IPS-15b (cell line): ENCODE measurements around the gene NDUFA13.

ENCODE experiments used
- H3K27me3 ChIP-seq: one replicate; pipeline ENCODE4 v1.6.1; 2013; ENCODE audit warnings: low read length; ENCODE audit not compliant: control insufficient read depth, insufficient read depth
- H3K36me3 ChIP-seq: one replicate; pipeline ENCODE4 v1.6.1; 2013; ENCODE audit warnings: low read length; ENCODE audit not compliant: control insufficient read depth, insufficient read depth
- H3K4me1 ChIP-seq: one replicate; pipeline ENCODE4 v1.6.1; 2013; ENCODE audit warnings: mild to moderate bottlenecking, low read length; ENCODE audit not compliant: control insufficient read depth, insufficient read depth
- H3K4me3 ChIP-seq: one replicate; pipeline ENCODE4 v1.5.1; 2013; ENCODE audit warnings: low read depth, low read length
- H3K9ac ChIP-seq: one replicate; pipeline ENCODE4 v1.6.1; 2013; ENCODE audit warnings: low read depth, mild to moderate bottlenecking, low read length
- H3K9me3 ChIP-seq: one replicate; pipeline ENCODE4 v1.6.1; 2013; ENCODE audit warnings: mild to moderate bottlenecking, low read length; ENCODE audit not compliant: control insufficient read depth, insufficient read depth

NDUFA13 gene

DNA sequence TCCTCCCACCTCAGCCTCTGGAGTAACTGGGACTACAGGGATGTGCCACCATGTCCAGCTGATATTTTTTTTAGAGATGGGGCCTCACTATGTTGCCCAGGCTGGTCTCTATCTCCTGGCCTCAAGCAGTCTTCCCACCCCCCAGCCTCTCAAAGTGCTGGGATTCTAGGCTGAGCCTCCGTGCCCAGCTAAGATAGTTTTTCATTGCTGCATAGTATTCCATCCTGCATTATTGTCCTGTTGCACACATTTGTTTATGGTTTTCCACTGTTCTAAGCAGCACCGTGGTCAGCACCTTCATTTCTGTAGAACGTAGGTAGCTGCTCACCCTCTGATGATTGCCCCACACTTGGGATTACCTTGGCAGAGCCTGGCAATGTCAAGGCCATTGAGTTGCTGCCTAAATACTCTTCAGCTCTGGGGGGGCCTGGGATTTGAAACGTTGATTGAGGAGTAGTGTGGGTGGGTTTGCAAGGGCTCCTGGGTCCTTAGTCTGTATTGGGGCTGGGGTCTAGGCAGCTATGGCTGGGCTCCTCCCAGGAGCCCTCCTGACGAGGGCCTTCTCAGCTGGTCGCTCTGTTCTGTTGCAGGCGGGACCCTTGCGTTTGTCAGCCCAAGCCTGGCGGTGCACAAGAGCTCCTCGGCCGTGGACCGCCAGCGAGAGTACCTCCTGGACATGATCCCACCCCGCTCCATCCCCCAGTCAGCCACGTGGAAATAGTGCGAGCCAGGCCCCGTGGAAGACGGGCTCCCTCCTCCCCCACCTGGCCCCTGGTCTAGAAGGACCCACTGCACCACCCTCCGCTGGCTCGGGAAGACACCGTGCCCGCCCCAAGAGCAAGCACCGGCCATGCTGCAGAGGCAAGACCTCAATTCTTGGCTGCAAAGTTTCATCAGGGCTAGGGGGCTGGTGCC lies 11.0 kb upstream of the NDUFA13 start:
- no peak overlapping the region for H3K4me3 ChIP-seq
- H3K4me1 ChIP-seq, result no peaks in the 10 kb centered on the region
- peaks cover 61% of the 10 kb centered on the region for H3K36me3 ChIP-seq
- H3K27me3 ChIP-seq, result no peaks in the 10 kb centered on the region
- no peak overlapping the region for H3K9ac ChIP-seq
- H3K9me3 ChIP-seq, result no peaks in the 10 kb centered on the region

DNA sequence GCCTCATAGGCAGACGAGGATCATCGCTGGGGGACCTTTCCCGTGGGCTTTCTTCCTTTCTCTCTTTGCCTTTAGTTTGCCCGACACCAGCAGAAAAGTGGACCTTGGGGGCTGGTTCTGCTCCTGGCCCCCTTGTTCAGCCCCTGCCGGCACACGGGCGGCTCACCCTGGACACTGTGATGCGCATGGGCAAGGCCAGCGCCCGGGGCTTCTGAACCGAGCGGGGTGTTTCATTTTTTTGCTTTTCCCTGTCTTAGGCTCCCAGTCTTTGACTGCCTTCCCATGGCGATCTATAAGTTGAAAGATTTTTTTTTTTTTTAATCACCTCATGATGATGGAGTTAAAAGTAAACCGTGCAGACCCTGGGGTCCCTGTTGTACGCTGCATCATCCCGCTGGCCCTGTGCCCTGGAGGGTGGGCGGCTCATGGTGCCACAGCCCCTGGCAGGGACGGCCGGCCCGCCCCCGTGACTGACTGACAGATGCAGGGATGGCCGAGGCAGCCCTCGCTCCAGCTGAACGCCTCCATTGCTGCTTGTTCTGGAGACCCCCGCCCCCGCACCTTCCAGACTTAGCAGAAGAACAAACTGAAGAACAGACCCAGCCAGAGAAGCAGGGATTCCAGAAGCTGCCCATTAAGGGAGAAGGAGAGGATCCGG lies 10.2 kb upstream of the NDUFA13 start:
- no peaks in the 10 kb centered on the region for H3K27me3 ChIP-seq
- H3K4me3 ChIP-seq, result no peak overlapping the region
- H3K9ac ChIP-seq, result no peak overlapping the region
- peaks cover 53% of the 10 kb centered on the region for H3K36me3 ChIP-seq
- H3K9me3 ChIP-seq, result no peaks in the 10 kb centered on the region
- H3K4me1 ChIP-seq, result no peaks in the 10 kb centered on the region

- H3K9ac ChIP-seq, result no peak overlapping the region
- peaks cover 45% of the 10 kb centered on the region for H3K36me3 ChIP-seq
- no peaks in the 10 kb centered on the region for H3K9me3 ChIP-seq
- H3K27me3 ChIP-seq, result no peaks in the 10 kb centered on the region
- H3K4me1 ChIP-seq, result no peaks in the 10 kb centered on the region
- H3K4me3 ChIP-seq, result no peak overlapping the region
Observed at GRCh38 chr19:19506592-19506991, 9.4 kb upstream of the NDUFA13 start.

- H3K36me3 ChIP-seq, result peaks cover 37% of the 10 kb centered on the region
- H3K27me3 ChIP-seq, result no peaks in the 10 kb centered on the region
- no peak overlapping the region for H3K9ac ChIP-seq
- H3K4me1 ChIP-seq, result peaks cover 2% of the 10 kb centered on the region
- no peak overlapping the region for H3K4me3 ChIP-seq
- no peaks in the 10 kb centered on the region for H3K9me3 ChIP-seq
Observed at GRCh38 chr19:19507354-19507753, 8.7 kb upstream of the NDUFA13 start.

- Histone ChIP-seq H3K36me3 (peaks cover 29% of the 10 kb centered on the region), H3K27me3 (no peaks in the 10 kb centered on the region), H3K4me1 (peaks cover 2% of the 10 kb centered on the region), H3K9me3 (no peaks in the 10 kb centered on the region), H3K4me3 (no peak overlapping the region), H3K9ac (no peak overlapping the region)
Observed at GRCh38 chr19:19508217-19508616, 7.8 kb upstream of the NDUFA13 start.

DNA sequence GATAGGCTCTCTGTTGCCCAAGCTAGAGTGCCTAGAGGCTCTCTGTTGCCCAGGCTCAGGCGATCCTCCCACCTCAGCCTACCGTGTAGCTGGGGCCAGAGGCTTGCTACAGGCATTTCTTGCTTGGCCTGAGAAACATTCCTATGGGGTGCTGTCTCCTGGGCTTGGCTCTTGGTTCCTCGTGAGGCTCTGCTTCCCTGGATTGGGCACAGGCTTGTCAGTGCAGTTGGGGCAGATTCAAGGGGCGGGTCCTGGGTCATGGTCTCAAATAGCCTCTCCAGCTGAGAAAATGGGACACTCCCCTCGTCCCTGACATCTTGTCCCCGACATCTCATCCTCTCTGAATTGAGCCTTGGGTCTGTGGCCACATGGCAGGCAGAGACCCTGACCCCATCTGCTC lies 5.6 kb upstream of the NDUFA13 start:
- Histone ChIP-seq H3K27me3 (no peaks in the 10 kb centered on the region), H3K9me3 (no peaks in the 10 kb centered on the region), H3K9ac (no peak overlapping the region), H3K4me1 (peaks cover 2% of the 10 kb centered on the region), H3K4me3 (no peak overlapping the region), H3K36me3 (peaks cover 14% of the 10 kb centered on the region)

- no peaks in the 10 kb centered on the region for H3K9me3 ChIP-seq
- H3K4me1 ChIP-seq, result peaks cover 2% of the 10 kb centered on the region
- H3K9ac ChIP-seq, result no peak overlapping the region
- no peaks in the 10 kb centered on the region for H3K27me3 ChIP-seq
- H3K36me3 ChIP-seq, result no peaks in the 10 kb centered on the region
- H3K4me3 ChIP-seq, result no peak overlapping the region
Observed at GRCh38 chr19:19513682-19514081, 2.3 kb upstream of the NDUFA13 start.

DNA sequence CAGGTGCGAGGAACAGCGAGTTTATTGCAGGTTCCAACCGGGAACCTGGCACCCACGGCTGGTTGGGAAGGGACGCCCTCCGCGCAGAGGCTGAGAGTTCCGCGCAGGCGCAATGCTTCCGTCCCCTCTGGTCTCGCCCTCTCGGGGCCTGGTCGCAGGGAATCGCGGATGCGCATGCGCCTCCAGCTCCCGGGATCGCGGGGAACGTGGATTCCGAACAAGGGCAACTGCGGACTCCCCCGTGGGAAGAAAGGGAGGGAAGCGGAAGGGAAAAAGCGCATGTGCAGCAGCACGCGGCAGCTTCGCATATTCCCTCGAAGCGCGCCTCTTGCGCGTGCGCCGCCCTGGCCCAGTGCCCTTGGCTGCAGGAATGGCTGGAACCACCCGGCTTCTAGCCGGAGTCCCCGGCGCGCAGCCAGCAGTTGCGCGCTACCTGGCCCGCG lies 1.8 kb upstream of the NDUFA13 start:
- H3K36me3 ChIP-seq, result peaks cover 3% of the 10 kb centered on the region
- no peaks in the 10 kb centered on the region for H3K9me3 ChIP-seq
- H3K27me3 ChIP-seq, result no peaks in the 10 kb centered on the region
- no peak overlapping the region for H3K9ac ChIP-seq
- peaks cover 2% of the 10 kb centered on the region for H3K4me1 ChIP-seq
- no peak overlapping the region for H3K4me3 ChIP-seq

DNA sequence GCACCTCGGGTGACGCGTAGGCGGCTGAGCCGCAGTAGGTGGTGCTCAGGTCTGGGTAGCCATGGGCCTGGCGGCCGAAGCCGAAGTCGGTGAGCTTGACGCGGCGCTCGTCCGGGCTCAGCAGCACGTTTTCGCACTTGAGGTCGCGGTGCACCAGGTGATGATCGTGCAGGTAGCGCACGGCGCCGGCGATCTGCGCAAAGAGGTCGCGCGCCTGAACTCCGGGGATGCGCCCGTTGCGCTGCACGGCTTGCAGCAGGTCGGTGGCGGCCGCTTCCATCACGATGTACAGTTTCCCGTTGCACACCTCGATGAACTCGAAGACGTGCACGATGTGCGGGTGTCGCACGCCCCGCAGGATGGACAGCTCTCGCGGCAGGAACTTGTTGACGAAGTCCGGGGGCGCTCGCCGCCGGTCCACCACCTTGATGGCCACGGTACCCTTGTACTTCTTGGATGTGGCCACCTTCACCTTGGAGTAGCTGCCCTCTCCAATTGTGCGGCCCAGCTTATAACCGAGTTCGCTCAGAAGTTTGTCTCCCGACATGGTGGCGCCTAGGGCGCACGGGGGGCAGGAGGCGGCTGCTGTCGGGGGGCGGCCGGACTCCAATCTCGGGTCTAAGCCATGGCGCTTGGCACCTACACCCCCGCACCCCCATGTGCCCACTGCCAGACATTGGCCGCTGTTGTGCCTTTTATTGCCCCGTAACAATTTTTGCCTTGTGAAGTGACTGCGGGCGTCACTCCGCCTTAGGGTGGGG lies 964 bp upstream of the NDUFA13 start, which contains the start of gene TSSK6:
TSS of gene TSSK6 (minus strand) at position 668 of the 761 bp plus-strand sequence. CDS start at position 547, 121 bp downstream.
- H3K4me1 ChIP-seq, result peaks cover 2% of the 10 kb centered on the region
- H3K4me3 ChIP-seq, result peak within 1 kb of the TSS; percentile 67
- H3K36me3 ChIP-seq, result peaks cover 11% of the 10 kb centered on the region
- H3K9me3 ChIP-seq, result no peaks in the 10 kb centered on the region
- H3K27me3 ChIP-seq, result no peaks in the 10 kb centered on the region
- H3K9ac ChIP-seq, result peak within 1 kb of the TSS; percentile 91

- no peaks in the 10 kb centered on the region for H3K27me3 ChIP-seq
- H3K9me3 ChIP-seq, result no peaks in the 10 kb centered on the region
- H3K4me3 ChIP-seq, result peak overlapping the region; percentile 67
- no peak overlapping the region for H3K9ac ChIP-seq
- peaks cover 13% of the 10 kb centered on the region for H3K36me3 ChIP-seq
- H3K4me1 ChIP-seq, result peaks cover under 1% of the 10 kb centered on the region
Observed at GRCh38 chr19:19517235-19517619, 1.2 kb downstream of the NDUFA13 start.

GRCh38 chr19:19520989-19521388 lies 5.0 kb downstream of the NDUFA13 start:
- H3K9ac ChIP-seq, result no peak overlapping the region
- no peaks in the 10 kb centered on the region for H3K4me1 ChIP-seq
- peaks cover 13% of the 10 kb centered on the region for H3K36me3 ChIP-seq
- no peaks in the 10 kb centered on the region for H3K27me3 ChIP-seq
- no peak overlapping the region for H3K4me3 ChIP-seq
- H3K9me3 ChIP-seq, result no peaks in the 10 kb centered on the region
